CD4-positive, alpha-beta T cell treated with Interleukin-1 beta for 1 hour (primary cell): Measurements from ENCODE around the gene S1PR1.

Source experiments
- DNase-seq, 2 donors: peaks; one replicate each; pipeline ENCODE4 v3.0.0-alpha.2; 2020 to 2022

Gene S1PR1

DNA sequence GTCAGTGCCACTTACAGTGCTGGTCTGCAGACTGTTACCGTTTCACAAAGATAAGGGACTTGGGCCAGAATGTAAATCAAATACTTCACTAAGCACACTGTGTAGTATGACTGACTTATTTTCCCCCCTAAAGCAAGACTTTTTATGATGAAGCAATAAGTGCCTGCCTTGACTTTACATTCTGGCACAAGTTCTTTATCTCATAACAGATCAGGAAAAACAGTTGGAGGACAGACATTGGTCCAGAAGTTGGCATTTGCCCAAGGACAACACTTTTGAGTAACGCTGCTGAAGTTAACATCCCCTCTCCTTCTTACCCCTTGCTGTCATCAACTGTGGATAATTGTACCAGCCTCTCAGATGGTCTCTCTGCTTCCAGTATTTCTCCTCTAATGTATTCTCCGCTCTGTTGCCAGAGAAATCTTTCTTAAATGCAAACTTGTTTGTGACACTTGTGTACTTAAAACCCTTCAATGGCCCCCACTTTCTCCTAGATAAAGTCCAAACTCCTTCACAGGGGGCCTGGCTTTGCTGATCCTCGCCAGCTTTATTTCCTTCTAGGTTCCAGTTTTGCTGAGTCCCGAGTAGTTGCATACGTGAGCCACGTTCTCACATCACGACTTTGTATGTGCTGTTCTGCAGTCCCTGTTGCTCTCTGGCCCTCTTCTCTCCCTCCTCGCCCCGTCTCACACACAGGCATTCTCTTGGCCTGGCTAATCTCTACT is 45.7 kb downstream of the S1PR1 start:
- DNase-seq: no peak

- DNase-seq: no peak
Observed at GRCh38 chr1:101283443-101283842, 46.6 kb downstream of the S1PR1 start.

GRCh38 chr1:101284021-101284420 is 47.2 kb downstream of the S1PR1 start:
- DNase-seq: peak; percentile 46 to 48

DNA sequence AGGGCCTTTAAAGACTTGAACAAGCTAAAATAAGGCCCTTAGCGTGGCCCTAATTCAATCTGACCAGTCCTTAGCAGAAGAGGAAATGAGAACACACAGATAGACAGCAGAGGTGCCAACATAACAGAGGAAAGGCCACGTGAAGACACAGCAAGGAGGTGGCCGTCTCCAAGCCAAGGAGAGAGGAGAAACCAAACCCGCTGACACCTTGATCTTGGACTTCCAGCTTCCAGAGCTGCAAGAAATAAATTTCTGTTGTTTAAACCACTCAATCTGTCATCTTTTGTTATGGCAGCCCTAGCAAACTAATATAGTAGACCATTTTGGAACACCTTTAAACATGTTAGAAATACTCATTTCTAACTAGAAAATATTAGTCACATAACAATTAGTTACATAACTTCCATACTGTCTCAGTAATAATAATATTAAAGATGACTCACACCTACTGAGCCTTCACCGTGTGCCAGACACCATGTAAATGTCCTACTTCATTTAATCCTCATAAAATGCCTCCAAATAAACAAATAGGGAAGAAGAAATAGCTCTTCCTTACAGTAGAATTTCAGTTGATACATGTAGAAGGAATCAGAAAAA is 47.9 kb downstream of the S1PR1 start:
- no peak for DNase-seq

- DNase-seq: no peak
Observed at GRCh38 chr1:101285922-101286570, 49.2 kb downstream of the S1PR1 start.

- peak; percentile 77 to 85 for DNase-seq
Observed at GRCh38 chr1:101288491-101288944, 51.7 kb downstream of the S1PR1 start.

GRCh38 chr1:101290119-101290921 is 53.5 kb downstream of the S1PR1 start:
- DNase-seq: no peak
